ENCODE measurements around the gene FBLN1.
A peak's percentile ranks its signal among the peaks of the same experiment; 100 is the strongest.

Gene FBLN1

DNA sequence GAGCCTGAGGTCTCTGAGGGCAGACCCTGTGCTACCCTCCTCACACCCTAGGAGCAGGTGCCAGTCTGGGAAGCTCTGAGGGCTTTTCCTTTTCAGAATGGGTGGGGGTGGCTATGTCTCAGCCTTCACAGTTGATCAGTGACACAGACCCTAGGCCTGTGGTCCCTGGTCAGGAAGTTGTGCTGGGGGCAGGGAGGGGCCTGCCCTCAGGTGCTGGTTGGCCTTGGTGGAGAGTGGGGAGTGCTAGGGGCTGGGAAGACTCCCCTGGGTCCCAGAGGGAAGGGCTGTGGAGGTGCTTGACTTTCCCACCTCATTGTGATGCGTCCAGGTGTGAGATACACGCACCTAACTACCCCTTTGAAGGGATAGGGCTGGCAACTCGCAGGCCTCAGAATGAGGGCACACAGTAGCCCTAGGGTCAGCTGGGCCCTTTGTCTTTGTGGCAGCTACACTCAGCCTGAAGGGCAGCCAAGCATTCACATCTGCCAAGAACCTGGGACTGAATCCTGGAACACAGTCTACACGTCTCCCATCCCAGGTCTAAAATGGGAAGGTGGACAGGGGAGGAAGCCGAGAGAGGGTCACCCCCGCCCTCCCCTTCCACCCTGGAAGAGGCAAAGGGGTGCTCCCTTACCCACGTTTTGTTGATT, 137.7 kb downstream of the FBLN1 start:
- no peak for DNase-seq (ENCODE audit: low spot score)

DNA sequence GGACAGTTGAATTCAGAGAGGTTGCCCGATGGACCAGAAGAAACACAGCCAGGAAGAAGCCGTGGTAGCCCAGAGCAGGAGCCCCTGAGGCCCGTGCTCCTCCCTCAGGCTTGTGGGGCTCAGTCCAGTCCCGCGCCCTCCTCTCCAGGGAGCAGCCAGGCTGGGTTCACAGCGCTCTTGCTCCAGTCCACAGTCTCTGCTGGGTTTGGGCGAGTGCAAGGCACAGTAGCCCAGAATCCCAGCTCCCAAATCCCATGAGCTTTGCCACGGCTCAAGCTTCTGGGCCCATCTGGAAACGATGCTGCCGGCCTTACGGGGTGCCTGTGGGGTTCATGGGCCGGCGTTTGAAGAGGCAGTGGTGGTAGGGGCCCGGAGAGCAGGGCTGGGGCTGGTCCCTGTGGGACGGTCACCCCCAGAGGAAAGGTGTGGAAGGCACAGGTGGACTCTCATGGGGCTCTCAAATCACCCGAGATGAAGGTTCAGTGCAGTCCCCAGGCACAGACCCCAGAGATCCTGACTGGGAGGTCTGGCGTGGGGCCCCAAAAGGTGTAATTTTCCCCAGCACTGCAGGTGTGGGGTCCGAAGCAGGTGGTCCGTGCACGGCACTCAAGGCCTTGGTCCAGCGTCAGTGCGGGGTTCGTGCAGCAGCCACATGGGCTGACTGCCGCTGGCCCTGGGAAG, 138.4 kb downstream of the FBLN1 start:
- no peak for DNase-seq (ENCODE audit: low spot score)

DNA sequence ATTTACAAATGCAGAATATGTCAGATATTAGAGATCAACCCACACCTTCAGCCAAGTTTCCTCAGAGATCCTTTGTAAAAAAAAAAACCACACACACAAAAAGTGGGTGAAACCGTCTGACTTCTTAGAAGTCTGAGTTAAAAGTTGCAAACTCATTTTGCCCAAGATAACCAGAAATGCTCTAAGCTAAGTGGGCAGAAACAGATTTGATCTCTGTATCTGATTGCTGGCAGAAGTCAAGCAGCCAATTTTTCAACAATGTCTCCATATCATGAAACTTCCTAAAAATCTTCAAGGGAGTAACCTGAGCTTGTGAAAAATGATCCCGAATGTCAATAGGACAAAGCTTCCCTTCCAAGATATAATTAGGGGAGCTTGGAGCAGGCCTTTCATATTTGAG, 140.3 kb downstream of the FBLN1 start:
- DNase-seq (ENCODE audit: low spot score), result no peak

DNA sequence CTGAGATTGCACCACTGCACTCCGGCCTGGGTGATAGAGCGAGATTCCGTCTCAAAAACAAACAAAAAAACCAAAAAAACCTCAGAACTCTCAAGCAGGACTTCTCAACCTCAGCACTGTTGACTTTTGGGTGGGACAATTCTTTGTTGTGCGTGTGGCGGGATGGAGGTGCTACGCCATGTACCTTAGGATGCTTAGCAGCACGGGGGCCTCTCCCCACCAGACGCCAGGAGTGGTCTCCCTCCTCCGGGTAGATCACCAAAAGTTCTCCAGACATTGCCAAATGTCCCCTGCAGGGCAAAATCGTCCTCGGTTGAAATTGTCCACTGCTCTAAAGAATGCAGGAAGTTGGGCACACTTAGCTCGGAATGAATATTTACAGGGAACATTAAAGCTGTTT, 142.0 kb downstream of the FBLN1 start:
- DNase-seq (ENCODE audit: low spot score), result no peak

DNA sequence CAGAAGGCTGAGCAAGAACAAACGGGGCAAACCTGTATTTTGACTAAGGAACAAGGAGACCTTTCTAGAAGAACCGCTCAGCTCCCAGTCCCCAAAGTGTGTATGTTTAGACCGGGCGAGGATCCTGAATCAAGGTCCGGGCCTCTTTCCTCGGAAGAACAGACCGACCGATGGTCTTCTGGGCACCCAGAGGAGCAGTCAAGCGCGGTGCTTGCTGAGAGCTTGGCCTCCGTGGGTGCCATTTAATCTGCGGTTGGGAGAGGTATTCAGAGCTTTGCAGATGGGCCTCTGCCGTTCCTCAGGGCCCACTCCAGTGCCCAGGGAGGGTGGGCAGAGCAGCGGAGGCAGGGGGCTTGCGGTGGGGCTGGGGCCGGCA, 142.5 kb downstream of the FBLN1 start:
- DNase-seq (ENCODE audit: low spot score), result no peak

DNA sequence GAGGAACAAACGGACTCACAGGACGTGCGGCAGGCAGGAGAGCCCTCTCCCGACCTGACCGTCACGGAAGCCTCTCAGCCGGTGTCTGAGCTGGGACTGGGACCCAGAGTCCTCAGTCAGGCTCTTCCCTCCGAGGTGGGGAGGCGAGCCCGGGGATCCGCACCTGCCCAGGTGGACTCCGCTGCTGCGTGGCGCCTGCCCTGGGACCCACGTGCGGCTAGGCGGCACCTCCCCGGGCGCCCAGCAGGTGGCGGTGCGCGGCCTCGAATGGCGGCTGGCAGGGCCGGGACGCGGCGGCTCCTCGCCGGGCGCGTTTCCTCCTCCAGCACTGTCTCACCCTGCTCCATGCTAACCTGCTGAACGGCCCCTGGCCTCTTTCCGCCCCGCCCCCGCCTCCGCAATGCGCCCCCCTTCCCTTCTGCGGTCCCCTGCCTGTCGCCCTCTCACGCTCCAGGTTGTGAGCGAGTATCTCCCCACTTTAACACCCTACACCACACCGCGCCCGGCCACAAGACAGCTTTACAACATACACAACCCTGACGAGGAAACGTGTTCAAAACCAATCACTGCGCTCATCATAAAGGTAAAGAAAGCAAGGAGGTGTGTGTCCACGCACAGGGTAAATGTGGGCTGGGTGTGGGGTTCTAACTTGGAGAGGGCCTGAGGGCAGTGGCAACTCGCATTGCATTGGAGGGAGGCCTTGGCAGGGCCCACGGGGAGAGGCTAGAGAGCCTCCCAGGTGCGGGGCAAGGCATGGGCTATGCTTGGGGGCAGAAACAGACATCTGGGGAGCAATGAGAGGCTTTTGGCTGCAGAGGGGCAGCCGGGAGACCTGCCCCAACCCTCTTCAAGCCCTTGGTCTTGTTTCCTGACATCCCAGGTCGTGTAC, 143.1 kb downstream of the FBLN1 start:
- DNase-seq (ENCODE audit: low spot score), result peak; percentile 94

DNA sequence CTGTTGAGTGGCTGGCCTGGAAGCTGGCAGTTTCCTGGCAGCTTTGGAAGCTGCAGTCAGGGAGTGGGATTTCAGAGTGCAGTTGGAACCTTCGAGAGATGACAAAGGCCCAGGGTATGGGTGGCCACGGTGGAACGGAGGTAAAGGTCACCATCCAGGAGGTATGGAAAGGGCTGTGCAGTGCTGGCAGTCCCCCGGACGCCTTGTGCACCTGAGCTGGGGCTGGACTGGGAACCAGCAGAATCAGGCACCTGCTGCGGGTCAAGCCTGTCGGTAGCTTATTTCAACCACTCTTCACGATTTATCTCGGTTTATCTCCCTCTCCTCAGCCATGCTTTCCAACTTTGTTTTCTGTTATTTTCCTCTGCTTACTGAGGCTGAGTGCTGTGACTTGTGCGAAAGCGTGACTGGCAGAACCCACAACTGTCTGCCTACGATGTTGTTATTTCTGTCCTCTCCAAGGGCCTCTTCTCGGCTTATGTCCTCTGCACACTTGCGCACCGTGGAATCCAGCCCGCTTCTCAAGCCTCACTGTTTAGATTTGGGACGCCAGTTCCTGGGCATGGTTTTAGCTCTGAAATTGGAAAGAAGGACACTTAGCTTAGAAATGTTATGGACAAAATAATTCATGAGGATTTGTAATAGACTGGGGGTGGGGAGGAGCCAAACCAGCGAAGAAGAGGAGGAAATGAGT, 145.0 kb downstream of the FBLN1 start:
- no peak for DNase-seq (ENCODE audit: low spot score)

DNA sequence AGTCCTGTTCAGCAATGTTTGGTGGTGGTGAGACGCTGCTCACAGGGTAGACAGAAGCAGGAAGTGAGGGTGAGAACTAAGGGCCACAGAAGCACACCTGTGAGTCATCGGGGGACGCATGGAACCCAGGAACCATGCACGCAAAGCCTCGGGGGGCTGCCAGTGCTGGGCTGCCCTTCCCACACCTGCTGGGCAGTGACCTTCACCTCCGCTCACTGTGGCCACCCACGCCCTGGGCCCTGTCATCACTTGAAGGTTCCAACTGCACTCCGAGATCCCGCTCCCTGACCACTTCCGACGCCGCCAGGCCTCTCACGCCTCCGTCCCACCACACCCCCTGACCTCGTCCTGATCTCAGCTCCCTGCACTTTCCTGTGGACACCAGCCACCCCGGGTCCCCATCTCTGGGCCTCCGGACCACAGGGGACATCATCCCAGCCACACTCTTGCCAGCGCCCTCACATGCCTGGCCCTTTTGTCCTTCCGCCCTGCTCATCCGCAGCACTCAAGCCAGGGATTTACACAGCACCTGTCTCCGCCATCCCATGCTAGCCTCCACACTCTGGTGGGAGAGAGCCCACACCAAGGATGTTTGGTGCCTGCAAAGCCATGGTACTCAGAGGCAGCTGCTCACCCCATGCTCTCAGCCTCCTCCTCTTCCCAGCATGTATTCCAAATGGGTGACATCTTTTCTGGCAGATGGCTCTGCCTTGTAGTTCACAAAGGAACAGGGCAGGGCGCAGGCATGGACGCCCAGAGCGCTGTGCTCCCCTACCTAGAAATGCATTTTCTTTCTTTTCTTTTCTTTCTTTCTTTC, 145.8 kb downstream of the FBLN1 start:
- DNase-seq (ENCODE audit: low spot score), result no peak

DNA sequence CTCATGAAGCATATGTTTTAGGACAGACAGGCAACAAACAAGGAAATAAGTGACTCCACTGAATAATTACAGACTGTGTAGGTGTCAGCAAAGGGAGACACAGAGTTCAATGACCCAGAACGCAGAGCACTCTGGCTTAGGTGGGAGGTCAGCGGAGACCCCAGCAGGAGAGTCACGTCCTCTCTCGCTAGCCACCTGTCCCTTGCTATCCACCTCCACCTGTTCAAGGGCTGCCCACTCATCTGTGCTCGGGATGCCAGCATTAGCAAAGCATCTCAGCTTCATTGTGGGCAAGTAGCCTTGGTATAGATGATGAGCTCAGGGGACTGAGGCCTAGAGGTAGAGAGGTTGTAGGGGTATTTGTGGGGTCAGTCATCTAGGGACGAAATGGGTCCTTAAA, 147.1 kb downstream of the FBLN1 start:
- no peak for DNase-seq (ENCODE audit: low spot score)

DNA sequence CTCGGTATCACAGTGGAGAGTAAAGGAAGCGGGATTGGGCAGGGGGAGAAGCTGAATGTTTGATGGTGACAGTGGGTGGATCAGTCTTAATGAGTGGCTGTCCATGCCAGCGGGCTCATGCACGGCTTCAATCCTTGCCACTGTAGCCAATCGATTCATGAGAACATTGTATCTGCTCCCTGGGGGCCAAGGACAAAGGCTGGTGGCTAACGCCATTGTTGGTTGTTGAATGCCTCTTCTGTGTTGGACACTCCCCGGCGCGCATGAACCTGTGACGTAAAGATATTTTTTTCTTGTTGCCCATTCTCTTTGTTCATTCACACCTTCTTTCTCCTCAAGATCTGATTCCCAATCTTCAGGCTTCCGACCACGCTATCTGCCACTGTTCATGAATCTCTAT, 148.0 kb downstream of the FBLN1 start:
- DNase-seq (ENCODE audit: low spot score), result no peak
